Nephron (organoid): Measurements from ENCODE around the gene SUN2.

Source experiments
- H3K27ac Mint-ChIP-seq, 3 experiments: 2 replicates each; pipeline ENCODE4 v1.8.0; 2020; ENCODE audit warnings: mixed read lengths in 3 of 3, mild to moderate bottlenecking in 2 of 3, moderate library complexity in 1 of 3
- H3K27me3 Mint-ChIP-seq: 2 replicates; pipeline ENCODE4 v1.8.0; 2021; ENCODE audit warnings: low read depth, mild to moderate bottlenecking, moderate library complexity, mixed read lengths
- H3K36me3 Mint-ChIP-seq: 2 replicates; pipeline ENCODE4 v1.8.0; 2020; ENCODE audit warnings: low read depth, mixed read lengths
- H3K4me1 Mint-ChIP-seq: 2 replicates; pipeline ENCODE4 v1.8.0; 2020; ENCODE audit warnings: mixed read lengths
- H3K4me3 Mint-ChIP-seq, 3 experiments: 2 replicates each; pipeline ENCODE4 v1.8.0; 2020; ENCODE audit warnings: mild to moderate bottlenecking in 3 of 3, mixed read lengths in 3 of 3, moderate library complexity in 2 of 3
- H3K9me3 Mint-ChIP-seq: 2 replicates; pipeline ENCODE4 v1.8.0; 2020; ENCODE audit warnings: mixed read lengths
- CTCF ChIP-seq, 3 experiments: fragments of 200-600 bp; sonication (generic); IDR thresholded peaks; one replicate each; pipeline ENCODE4 v1.5.0; 2021; ENCODE audit warnings: antibody characterized with exemption in 3 of 3; ENCODE audit not compliant: unreplicated experiment in 3 of 3

The SUN2 gene

GRCh38 chr22:38766076-38766777 lies 10.4 kb upstream of the SUN2 start:
- TF ChIP-seq CTCF (IDR thresholded peaks at IDR 0.05; ENCODE audit: unreplicated experiment in 3 of 3) = peak; percentile 71 to 74 (median 73)
- Mint-ChIP-seq H3K9me3 (no peaks in the 10 kb centered on the region), H3K27me3 (peaks cover 4% of the 10 kb centered on the region), H3K4me1 (peaks cover 5% of the 10 kb centered on the region), H3K36me3 (no peaks in the 10 kb centered on the region), H3K27ac (no peak overlapping the region), H3K4me3 (no peak overlapping the region)

DNA sequence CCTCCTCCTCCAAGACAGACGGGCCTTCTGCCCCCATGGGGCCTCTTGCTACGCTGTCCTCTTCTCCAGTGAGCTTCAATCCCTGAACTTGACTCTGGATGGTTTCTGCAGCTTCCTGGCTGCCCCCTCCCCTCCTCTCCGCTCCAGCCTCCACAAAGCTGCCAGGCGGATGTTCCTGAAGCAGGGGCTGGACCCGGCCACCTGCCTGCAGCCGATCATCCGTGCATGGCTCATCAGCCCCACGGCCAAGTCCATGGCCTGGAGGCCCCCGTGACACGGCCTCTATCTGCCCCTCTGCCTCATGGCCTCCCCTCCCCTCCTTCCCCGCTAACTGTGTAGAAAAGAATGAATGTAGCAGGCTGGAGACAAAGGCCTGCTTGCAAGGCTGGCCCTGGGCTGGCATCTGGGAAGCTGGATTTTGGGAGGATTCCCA lies 6.8 kb upstream of the SUN2 start:
- Mint-ChIP-seq H3K27ac (peak overlapping the region in 2 of 3 experiments; percentile 23 to 35), H3K9me3 (no peaks in the 10 kb centered on the region), H3K27me3 (peaks cover 9% of the 10 kb centered on the region), H3K36me3 (no peaks in the 10 kb centered on the region), H3K4me3 (no peak overlapping the region), H3K4me1 (peaks cover 25% of the 10 kb centered on the region)
- TF ChIP-seq CTCF (IDR thresholded peaks at IDR 0.05; ENCODE audit: unreplicated experiment in 3 of 3) = no peak

DNA sequence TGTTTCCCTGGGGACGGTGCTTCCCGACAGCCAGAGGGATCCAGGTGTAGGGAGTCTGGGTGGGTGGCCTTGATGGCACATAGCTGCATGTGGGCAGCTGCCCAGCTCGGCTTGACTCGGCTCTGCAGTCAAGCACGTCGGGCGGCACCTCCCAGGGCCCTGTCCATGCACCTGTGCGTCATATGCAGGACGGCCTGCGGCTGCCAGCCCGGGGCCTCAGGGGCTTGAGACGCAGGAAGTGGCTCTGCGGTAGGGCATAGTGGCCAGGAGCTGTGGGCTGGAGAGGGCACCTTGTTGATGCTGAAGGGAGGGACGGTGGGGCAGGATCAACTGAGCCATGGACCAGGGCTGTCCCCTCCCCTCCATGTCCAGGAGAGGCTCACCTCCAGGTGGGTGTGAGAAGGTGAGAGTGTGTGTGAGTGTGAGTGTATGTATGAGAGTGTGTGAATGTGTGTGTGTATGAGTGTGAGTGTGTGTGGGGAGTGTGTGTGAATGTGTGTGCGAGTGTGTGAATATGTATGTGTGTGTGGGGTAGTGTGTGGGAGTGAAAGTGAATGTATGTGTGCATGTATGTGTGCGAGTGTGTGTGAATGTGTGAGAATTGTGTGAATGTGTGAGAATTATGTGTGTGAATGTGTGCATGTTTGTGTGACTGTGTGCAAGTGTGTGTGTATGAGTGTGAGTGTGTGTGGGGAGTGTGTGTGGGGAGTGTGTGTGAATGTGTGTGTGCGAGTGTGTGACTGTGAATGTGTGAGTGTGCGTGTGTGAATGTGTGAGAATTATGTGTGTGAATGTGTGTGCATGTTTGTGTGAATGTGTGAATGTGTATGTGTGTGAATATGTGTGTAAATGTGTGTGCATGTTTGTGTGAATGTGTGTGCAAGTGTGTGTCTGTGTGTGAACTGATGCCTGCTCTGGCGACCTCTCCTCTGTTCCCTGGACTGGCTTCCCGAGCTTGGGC lies 5.7 kb upstream of the SUN2 start:
- H3K4me3 Mint-ChIP-seq = no peak overlapping the region
- no peaks in the 10 kb centered on the region for H3K36me3 Mint-ChIP-seq
- TF ChIP-seq CTCF (IDR thresholded peaks at IDR 0.05; ENCODE audit: unreplicated experiment in 3 of 3) = no peak
- peaks cover 34% of the 10 kb centered on the region for H3K4me1 Mint-ChIP-seq
- no peak overlapping the region for H3K27ac Mint-ChIP-seq
- H3K27me3 Mint-ChIP-seq = peaks cover 9% of the 10 kb centered on the region
- H3K9me3 Mint-ChIP-seq = no peaks in the 10 kb centered on the region

- peak overlapping the region in 2 of 3 experiments; percentile 27 to 46 for H3K27ac Mint-ChIP-seq
- TF ChIP-seq CTCF (IDR thresholded peaks at IDR 0.05; ENCODE audit: unreplicated experiment in 3 of 3) = no peak
- no peaks in the 10 kb centered on the region for H3K9me3 Mint-ChIP-seq
Measured at GRCh38 chr22:38760477-38761201, 4.8 kb upstream of the SUN2 start.

DNA sequence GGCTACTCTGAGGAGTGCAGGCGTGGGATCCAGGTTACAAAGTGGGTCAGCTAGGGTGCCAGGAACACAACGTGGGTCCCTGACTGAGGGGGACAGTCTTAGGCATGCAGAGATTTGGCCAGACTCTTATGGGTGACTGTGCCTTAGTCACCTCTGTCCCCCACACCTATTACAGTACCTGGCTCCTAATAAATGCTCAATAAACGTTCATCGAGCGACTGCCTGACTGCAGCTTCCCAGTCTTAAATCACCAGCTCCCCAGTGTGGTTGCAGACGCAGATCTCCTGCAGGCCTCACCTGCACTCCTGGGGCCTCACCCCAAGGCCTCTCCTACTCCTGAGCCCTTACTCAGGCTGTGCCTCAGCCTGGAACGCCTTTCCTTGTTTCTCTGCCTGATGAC lies 3.2 kb upstream of the SUN2 start:
- Mint-ChIP-seq H3K36me3 (no peaks in the 10 kb centered on the region), H3K4me3 (peak overlapping the region; percentile 14 to 46 (median 16)), H3K9me3 (no peaks in the 10 kb centered on the region), H3K27ac (no peak overlapping the region), H3K4me1 (peaks cover 44% of the 10 kb centered on the region), H3K27me3 (peaks cover 9% of the 10 kb centered on the region)
- TF ChIP-seq CTCF (IDR thresholded peaks at IDR 0.05; ENCODE audit: unreplicated experiment in 3 of 3) = no peak

More at GRCh38 chr22:38760477-38761201, 4.8 kb upstream of the SUN2 start:
- Mint-ChIP-seq H3K36me3 (no peaks in the 10 kb centered on the region), H3K4me3 (peak overlapping the region in 1 of 3 experiments; percentile 37), H3K27me3 (peaks cover 9% of the 10 kb centered on the region), H3K4me1 (peaks cover 35% of the 10 kb centered on the region)
